H7 (cell line): Measurements from ENCODE around the gene CNDP2. TPM values are rescaled to one million over a fixed set of nuclear protein-coding genes. Genes with fewer than 3 reads are reported as not detected.

ENCODE experiments used
- DNase-seq: peaks from one replicate; pipeline ENCODE4 v3.0.0; 2012
- H3K27me3 ChIP-seq: 2 replicates; pipeline ENCODE4 v1.6.0; 2011; ENCODE audit warnings: mild to moderate bottlenecking, low read length; ENCODE audit not compliant: control insufficient read depth, insufficient read depth
- H3K36me3 ChIP-seq: replicated peaks from 2 replicates; pipeline ENCODE4 v1.5.1; 2011; ENCODE audit warnings: low read length; ENCODE audit not compliant: control insufficient read depth, insufficient read depth
- H3K4me3 ChIP-seq: 2 replicates; pipeline ENCODE4 v1.5.1; 2011; ENCODE audit warnings: low read depth, mild to moderate bottlenecking, control low read depth, low read length, moderate library complexity; ENCODE audit not compliant: insufficient read depth
- total RNA-seq: library from RNA; depleted of rRNA; stranded (reverse); fragments of >200 nt; shearing (Covaris generic); gene quantifications from 2 replicates; pipeline ENCODE4 v1.2.3, GENCODE V29; 2014

The CNDP2 gene
- total RNA-seq, 1 experiment from 2014 or later = 63.1 TPM

DNA sequence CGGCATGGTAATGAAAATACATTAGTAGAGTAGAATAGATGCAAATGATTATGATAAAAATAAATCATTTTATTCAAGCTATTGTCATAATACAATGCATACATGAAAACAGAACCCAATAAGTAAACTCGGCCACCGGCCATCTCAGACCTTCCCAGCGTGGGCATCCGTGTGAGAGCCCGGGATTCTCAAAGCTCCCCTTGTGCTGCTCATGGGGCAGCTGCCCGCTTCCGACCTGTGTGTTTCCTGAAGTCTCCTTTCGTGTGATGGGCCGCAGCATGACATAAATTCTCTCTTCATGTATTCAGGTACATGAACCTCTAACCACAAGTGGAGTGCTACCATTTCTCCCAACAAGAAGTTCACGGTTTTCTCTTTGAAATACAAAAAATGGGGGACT, 13.5 kb upstream of the CNDP2 start:
- no peak for DNase-seq
- no peak overlapping the region for H3K4me3 ChIP-seq
- no peaks in the 10 kb centered on the region for H3K27me3 ChIP-seq

DNA sequence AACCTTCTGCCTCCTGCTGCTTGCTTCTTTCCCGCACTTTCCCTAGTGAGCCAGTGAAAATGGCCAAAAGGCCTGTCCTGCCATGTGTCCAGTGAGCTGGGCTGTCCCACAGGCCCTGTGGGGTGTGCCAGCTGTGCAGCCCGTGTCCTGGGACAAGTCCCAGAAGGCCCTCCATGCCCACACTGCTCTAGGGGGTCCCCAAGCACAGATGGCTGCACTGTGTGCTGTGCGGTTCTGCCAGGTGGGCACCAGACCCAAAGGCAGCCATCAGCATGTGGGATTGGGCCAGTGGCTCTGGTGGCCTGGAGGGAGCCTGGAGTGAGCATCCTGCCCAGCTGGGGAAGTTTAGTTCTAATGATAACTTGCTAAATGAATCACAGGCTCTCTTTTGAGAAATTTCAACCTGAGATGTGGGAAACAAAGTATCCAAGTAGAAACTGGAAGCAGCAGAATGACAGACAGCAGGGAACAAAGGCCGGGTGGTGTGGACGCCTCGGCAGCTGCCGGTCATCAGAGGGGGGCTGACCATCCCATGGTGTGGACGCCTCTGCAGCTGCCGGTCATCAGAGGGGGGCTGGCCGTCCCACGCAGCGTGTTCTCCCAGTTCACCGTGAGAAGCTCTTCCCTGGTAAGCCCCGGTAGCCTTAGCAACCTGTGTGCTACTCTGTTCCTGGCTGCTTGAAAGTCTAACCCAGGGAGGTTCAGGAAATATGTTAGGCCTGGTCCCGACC, 9.9 kb upstream of the CNDP2 start:
- Histone ChIP-seq H3K4me3 (no peak overlapping the region), H3K27me3 (no peaks in the 10 kb centered on the region), H3K36me3 (no peaks in the 10 kb centered on the region)
- DNase-seq = no peak

More for the DNA sequence above, 13.5 kb upstream of the CNDP2 start:
- H3K36me3 ChIP-seq = no peaks in the 10 kb centered on the region

DNA sequence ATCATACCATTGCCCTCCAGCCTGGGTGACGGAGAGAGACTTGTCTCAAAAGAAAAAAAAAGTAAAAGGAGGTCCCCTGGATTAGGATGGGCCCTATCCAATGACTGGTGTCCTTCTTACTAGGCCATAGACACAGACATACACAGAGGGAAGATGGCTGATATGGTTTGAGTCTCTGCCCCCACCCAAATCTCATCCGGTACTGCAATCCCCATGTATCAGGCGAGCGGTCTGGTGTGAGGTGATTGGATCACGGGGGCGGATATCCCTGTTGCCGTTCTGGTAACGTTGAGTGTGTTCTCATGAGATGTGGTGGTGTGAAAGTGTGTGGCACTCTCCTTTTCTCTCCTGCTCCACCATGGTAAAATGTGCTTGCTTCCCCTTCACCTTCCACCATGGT, 7.8 kb upstream of the CNDP2 start:
- no peak overlapping the region for H3K4me3 ChIP-seq
- no peaks in the 10 kb centered on the region for H3K36me3 ChIP-seq
- DNase-seq = no peak
- no peaks in the 10 kb centered on the region for H3K27me3 ChIP-seq

DNA sequence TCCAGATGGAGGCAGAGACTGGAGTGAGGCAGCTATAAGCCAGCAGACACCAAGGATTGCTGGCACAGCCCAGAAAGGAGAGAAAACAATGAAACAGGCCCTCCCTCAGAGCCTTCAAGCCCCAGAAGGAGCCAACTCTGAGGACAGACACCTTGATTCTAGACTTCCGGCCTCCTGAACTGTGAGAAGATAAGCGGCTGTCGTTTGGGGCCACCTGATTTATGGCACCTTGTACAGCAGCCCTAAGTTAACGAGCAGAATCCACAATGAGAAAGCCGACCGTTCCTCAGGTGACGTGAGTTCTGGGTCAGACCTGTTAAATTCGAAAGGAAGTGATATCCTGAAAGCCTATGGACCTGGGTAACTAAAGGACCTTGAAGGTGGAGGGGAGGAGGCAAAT, 7.3 kb upstream of the CNDP2 start:
- Histone ChIP-seq H3K4me3 (no peak overlapping the region), H3K27me3 (no peaks in the 10 kb centered on the region), H3K36me3 (no peaks in the 10 kb centered on the region)
- DNase-seq = no peak

DNA sequence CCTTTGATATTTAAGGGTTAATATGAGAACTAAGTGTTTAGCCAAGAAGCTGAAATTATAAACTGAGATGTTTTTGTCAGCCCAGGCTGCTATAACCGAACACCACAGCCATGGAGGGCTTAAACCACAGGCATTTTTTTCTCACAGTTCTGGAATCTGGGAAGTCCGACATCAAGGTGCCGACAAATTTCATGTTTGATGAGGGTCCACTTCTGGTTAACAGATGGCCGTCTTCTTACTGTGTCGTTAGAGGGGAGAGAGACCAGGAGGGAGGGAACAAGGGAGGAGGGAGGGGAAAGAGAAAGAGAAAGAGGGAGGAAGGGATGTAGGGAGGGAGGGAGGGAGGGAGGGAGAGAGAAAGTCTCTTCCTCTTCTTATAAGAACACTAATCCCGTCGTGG, 6.5 kb upstream of the CNDP2 start:
- Histone ChIP-seq H3K27me3 (no peaks in the 10 kb centered on the region), H3K4me3 (no peak overlapping the region), H3K36me3 (no peaks in the 10 kb centered on the region)
- no peak for DNase-seq

DNA sequence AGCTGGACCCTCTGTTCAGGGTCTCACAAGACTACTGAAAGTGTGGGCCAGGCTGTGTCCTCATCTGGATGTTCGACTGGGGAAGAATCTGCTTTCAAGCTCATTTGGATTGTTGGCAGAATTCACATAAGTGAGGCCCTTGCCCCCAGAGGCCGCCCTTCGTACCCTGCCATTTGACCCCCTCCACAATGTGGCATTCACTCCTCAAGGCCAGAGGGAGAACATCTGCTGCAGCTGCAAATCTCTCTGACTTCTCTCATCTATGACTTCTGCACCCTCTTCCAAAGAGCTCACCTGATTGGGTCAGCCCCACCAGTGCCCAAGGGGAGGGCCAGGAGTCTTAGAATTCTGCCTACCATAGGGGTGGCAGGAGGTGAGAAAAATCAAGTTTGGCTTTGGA, 3.9 kb upstream of the CNDP2 start:
- H3K27me3 ChIP-seq = no peaks in the 10 kb centered on the region
- H3K4me3 ChIP-seq = no peak overlapping the region
- no peak for DNase-seq
- no peaks in the 10 kb centered on the region for H3K36me3 ChIP-seq

DNA sequence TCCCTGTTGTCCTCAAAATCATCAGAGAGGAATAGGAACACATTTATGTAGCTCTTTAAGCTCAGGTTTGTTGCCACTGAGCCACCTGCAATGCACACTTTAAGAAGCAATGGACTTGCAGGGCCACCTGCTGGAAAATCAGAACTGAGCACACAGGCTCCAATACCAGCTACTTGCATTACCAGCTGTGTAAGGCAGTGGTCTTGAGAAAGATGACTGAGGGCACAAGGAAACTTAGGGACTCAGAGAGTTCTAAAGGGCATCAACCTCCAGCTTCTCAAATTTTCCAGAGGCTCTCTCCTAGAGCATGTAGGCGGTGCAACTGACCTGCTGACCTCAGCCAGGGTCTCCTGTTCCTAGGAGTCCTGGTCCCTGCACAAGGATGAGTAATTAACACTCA, 2.5 kb upstream of the CNDP2 start:
- no peak for DNase-seq

DNA sequence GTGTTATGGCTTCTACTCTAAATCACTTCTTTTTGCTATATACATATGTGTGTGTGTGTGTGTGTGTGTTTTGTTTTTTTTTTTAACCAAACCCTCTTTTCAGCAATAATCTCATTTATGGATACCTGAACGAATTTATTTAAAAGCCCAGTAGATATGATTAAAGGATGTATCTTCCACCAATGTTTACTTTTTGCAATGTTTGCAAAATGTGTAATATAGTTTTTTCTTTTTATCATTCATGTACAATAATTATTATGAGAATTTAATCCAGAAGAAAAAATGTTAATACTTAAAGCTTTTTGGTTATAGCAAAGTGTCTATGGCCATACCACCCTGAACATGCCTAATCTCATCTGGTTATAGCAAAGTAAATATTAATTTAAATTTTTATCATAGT, 1.6 kb upstream of the CNDP2 start:
- no peaks in the 10 kb centered on the region for H3K27me3 ChIP-seq
- no peak overlapping the region for H3K4me3 ChIP-seq
- H3K36me3 ChIP-seq = no peaks in the 10 kb centered on the region
- DNase-seq = no peak

More for the DNA sequence above, 2.5 kb upstream of the CNDP2 start:
- no peaks in the 10 kb centered on the region for H3K27me3 ChIP-seq
- H3K4me3 ChIP-seq = no peak overlapping the region
- no peaks in the 10 kb centered on the region for H3K36me3 ChIP-seq

DNA sequence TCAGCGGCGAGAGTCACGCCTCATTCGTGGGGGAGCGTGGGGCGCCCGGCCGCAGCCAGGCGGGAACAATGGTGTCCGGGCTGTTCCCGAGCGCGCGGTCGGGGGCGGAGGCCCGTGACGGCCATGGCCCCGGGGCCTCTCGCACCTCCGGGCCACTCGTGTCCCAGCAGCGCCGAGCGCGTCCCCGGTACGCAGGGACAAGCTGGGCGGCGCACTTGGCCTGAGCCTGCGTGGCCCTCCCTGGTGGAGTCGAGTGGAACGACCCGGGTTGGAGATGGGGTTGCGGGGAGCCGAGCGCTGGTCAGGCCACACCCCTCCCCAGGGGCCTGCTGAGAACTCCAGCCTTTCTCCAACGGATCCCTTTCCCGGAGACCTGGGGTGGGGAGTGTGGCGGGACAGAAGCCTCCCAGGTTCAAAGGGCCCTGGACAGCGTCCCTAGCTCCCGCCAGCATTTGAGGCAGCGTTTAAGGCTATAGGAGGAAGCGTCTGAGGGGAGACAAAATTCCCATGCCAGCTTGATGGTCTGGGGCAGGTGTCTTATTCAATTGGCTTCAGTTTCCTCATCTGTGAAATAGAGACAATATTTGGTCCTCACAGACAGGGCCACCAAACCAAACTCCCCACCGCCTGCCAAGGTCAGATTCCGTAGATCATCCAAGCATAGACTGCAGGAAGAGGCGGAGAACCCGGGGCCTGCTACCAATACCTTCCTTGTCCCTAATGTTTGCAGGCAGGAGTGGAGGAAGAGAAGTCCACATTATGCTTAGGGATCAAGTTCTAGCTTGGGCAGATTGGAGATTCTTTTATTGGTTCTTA, 553 bp downstream of the CNDP2 start:
- Histone ChIP-seq H3K27me3 (no peaks in the 10 kb centered on the region), H3K4me3 (peak overlapping the region; percentile 95), H3K36me3 (peaks cover 6% of the 10 kb centered on the region)
- peak; percentile 85 for DNase-seq

DNA sequence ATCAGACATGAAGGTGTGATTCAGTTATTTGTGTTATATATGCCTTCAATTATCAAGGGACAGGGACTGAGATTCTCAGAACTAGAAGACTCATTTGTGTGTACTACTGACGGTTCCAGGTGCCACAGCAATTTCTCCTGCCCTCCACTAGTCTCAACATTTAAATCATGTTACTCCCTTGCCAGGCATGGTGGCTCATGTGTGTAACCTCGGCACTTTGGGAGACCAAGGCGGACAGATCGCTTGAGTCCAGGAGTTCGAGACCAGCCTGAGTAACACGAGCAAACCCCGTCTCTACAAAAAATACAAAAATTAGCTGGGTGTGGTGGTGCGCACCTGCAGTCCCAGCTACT, 1.1 kb downstream of the CNDP2 start:
- H3K4me3 ChIP-seq = peak overlapping the region; percentile 95
- DNase-seq = no peak
- H3K27me3 ChIP-seq = no peaks in the 10 kb centered on the region
- H3K36me3 ChIP-seq = peaks cover 8% of the 10 kb centered on the region

DNA sequence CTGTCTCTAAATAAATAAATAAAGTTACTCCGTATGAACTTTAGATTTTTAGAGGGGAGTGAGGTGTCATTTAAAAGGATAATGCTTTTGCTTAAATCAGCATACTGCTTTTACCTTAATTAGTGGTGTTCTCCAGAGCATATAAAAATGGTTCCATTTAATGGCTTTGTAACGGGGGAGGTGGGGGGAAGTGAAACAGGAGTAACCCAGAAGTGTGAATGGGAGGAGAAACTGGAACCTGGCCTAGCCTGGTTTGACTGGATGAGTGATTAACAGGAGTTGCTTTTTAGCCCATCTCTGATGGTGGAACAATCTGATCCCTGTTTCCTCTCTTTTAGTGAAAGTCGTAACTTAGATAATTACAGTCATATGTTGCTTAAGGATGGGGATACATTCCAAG, 1.6 kb downstream of the CNDP2 start:
- H3K36me3 ChIP-seq = peaks cover 10% of the 10 kb centered on the region
- DNase-seq = no peak
- no peak overlapping the region for H3K4me3 ChIP-seq
- H3K27me3 ChIP-seq = no peaks in the 10 kb centered on the region

DNA sequence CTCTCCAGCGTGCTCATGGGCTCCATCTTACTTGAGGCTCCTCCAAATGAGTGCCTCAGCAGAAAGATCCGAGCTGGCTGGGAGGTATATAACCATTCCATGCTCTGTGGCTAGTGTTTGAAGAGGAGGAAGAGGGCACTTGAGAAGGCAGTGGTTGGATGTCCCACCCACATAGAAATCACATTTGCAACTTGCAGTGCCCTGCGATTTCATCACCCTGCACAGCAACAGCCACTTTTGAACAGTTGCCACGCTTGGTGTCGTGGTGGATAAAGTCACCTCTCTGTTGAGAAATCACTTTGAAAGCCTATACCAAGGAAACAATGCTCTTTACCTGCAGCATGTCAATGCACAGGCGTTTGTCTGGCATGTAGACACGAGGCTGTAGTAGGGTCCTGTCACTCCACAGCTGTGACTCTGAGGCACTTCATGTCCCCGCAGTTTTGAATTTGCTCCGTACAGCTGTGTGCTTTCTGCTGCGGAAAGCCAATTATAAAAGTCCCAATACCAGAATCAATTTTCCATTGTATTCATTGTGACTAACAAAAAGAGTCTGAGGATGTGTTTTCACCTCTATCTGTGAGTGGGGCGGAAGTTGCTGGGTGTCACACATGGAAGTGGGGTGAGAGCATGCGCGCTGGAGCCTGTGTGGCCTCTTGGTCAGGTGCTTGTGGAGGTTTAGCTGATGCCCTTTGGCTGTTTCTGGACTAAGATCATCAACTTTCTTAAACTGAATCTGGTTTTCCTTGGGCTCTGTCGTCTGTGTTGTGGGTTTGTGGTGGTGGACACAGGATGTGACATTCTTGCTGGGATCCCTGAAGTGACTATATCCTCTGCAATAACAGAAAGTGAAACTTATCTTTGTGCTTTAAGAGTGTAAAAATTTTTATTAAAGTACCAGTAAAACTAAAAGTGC, 2.8 kb downstream of the CNDP2 start:
- no peak for DNase-seq
- Histone ChIP-seq H3K36me3 (peaks cover 14% of the 10 kb centered on the region), H3K27me3 (no peaks in the 10 kb centered on the region), H3K4me3 (no peak overlapping the region)

DNA sequence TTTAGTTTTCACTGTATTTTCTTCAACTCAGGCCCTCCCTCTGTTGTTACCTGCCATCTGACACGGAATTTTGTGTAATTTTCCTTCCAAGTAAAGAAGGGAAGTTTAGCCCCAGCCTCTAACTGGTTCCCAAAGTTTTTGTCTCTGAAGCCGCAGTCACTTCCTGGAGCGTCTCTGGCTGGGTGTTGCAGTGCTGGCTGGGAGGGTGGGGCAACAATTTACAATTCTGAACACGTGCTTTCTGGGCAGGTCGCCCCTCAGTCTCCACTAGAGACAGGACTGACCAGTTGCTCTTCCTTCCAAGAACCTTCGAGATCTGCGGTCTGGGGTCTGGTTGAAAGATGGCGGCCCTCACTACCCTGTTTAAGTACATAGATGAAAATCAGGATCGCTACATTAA, 3.5 kb downstream of the CNDP2 start:
- DNase-seq = no peak
- no peak overlapping the region for H3K4me3 ChIP-seq

DNA sequence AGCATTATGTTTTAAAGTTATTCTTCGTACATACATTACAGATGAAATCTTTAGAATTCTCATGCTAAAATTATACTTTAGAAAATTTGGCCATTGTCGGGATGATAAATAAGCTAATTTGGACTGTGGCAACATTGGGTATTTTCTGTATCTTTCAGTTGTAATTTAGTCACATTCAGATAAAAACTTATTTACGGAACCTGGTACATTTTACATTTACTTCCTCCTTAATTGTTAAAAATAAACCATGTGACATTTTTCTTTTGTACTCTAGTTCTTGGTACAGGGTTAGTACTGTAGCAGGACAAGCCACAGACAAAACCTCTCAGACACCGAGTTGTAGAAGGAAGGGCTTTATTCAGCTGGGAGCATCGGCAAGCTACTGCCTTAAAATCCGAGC, 4.2 kb downstream of the CNDP2 start:
- Histone ChIP-seq H3K36me3 (peaks cover 17% of the 10 kb centered on the region), H3K27me3 (no peaks in the 10 kb centered on the region), H3K4me3 (no peak overlapping the region)
- no peak for DNase-seq

More for the DNA sequence above, 3.5 kb downstream of the CNDP2 start:
- H3K27me3 ChIP-seq = no peaks in the 10 kb centered on the region
- H3K36me3 ChIP-seq = peaks cover 17% of the 10 kb centered on the region
